ENCODE results near the gene PRPSAP2. TPM values are rescaled to one million over a fixed set of nuclear protein-coding genes. Genes with fewer than 3 reads are reported as not detected.

Gene PRPSAP2
- total RNA-seq, 4 donors from 2014 or later = 20.9 to 27.6 (median 23.4) TPM

GRCh38 chr17:18944646-18945045 lies 86.7 kb downstream of the PRPSAP2 start:
- Histone ChIP-seq H3K27ac (no peak overlapping the region), H3K27me3 (peaks cover 8% of the 10 kb centered on the region), H3K4me1 (no peaks in the 10 kb centered on the region), H3K9me3 (no peaks in the 10 kb centered on the region), H3K4me3 (no peak overlapping the region), H3K36me3 (no peaks in the 10 kb centered on the region)
- ATAC-seq = no peak
- TF ChIP-seq POLR2AphosphoS5 (IDR thresholded peaks at IDR 0.05) = no peak
- no peak for TF ChIP-seq POLR2A (IDR thresholded peaks at IDR 0.05)
- no peak for TF ChIP-seq CTCF (IDR thresholded peaks at IDR 0.05)
- no peak for TF ChIP-seq EP300 (IDR thresholded peaks at IDR 0.05)
- 67 to 69% methylated on average over 3 to 5 of the region's 5 CpGs for WGBS, 2 donors (ENCODE audit: low coverage in 1 of 2)

GRCh38 chr17:18946536-18946935 lies 88.6 kb downstream of the PRPSAP2 start:
- Histone ChIP-seq H3K4me3 (no peak overlapping the region), H3K27ac (no peak overlapping the region), H3K36me3 (no peaks in the 10 kb centered on the region), H3K4me1 (no peaks in the 10 kb centered on the region), H3K9me3 (no peaks in the 10 kb centered on the region), H3K27me3 (peaks cover 11% of the 10 kb centered on the region)
- WGBS, 2 donors (ENCODE audit: low coverage in 1 of 2) = 60% methylated on average over 1 of the region's 2 CpGs
- no peak for ATAC-seq
- no peak for TF ChIP-seq CTCF (IDR thresholded peaks at IDR 0.05)
- no peak for TF ChIP-seq EP300 (IDR thresholded peaks at IDR 0.05)
- TF ChIP-seq POLR2AphosphoS5 (IDR thresholded peaks at IDR 0.05) = no peak
- no peak for TF ChIP-seq POLR2A (IDR thresholded peaks at IDR 0.05)

GRCh38 chr17:18947866-18948265 lies 89.9 kb downstream of the PRPSAP2 start:
- Histone ChIP-seq H3K9me3 (no peaks in the 10 kb centered on the region), H3K27me3 (peaks cover 11% of the 10 kb centered on the region), H3K27ac (no peak overlapping the region), H3K4me3 (no peak overlapping the region), H3K36me3 (no peaks in the 10 kb centered on the region), H3K4me1 (no peaks in the 10 kb centered on the region)
- no peak for ATAC-seq
- TF ChIP-seq EP300 (IDR thresholded peaks at IDR 0.05) (no peak), POLR2A (IDR thresholded peaks at IDR 0.05) (no peak), CTCF (IDR thresholded peaks at IDR 0.05) (no peak), POLR2AphosphoS5 (IDR thresholded peaks at IDR 0.05) (no peak)
- WGBS, 2 donors (ENCODE audit: low coverage in 1 of 2) = 48% methylated on average over 3 of the region's 6 CpGs; no CpG with 5 or more reads in 1 of the 2 donors

GRCh38 chr17:18948476-18949006 lies 90.6 kb downstream of the PRPSAP2 start:
- H3K4me1 ChIP-seq = no peaks in the 10 kb centered on the region
- no peaks in the 10 kb centered on the region for H3K36me3 ChIP-seq
- WGBS, 2 donors (ENCODE audit: low coverage in 1 of 2) = 79% methylated on average over 7 of the region's 8 CpGs; no CpG with 5 or more reads in 1 of the 2 donors
- H3K27ac ChIP-seq = no peak overlapping the region
- H3K9me3 ChIP-seq = no peaks in the 10 kb centered on the region
- H3K27me3 ChIP-seq = peaks cover 11% of the 10 kb centered on the region
- ATAC-seq = no peak
- H3K4me3 ChIP-seq = no peak overlapping the region
- TF ChIP-seq CTCF (IDR thresholded peaks at IDR 0.05) (no peak), EP300 (IDR thresholded peaks at IDR 0.05) (no peak), POLR2A (IDR thresholded peaks at IDR 0.05) (no peak), POLR2AphosphoS5 (IDR thresholded peaks at IDR 0.05) (no peak)

GRCh38 chr17:18949566-18949965 lies 91.6 kb downstream of the PRPSAP2 start:
- WGBS, 2 donors (ENCODE audit: low coverage in 1 of 2) = 38 to 53% methylated on average over 1 to 5 of the region's 6 CpGs
- no peak for ATAC-seq
- Histone ChIP-seq H3K4me1 (no peaks in the 10 kb centered on the region), H3K9me3 (no peaks in the 10 kb centered on the region), H3K27me3 (peaks cover 11% of the 10 kb centered on the region), H3K4me3 (no peak overlapping the region), H3K36me3 (no peaks in the 10 kb centered on the region), H3K27ac (no peak overlapping the region)
- no peak for TF ChIP-seq CTCF (IDR thresholded peaks at IDR 0.05)
- TF ChIP-seq POLR2A (IDR thresholded peaks at IDR 0.05) = no peak
- TF ChIP-seq POLR2AphosphoS5 (IDR thresholded peaks at IDR 0.05) = no peak
- no peak for TF ChIP-seq EP300 (IDR thresholded peaks at IDR 0.05)

Data from gastroesophageal sphincter (tissue), 4 donors.